ENCODE data around the gene KRTAP3-2.

The KRTAP3-2 gene

DNA sequence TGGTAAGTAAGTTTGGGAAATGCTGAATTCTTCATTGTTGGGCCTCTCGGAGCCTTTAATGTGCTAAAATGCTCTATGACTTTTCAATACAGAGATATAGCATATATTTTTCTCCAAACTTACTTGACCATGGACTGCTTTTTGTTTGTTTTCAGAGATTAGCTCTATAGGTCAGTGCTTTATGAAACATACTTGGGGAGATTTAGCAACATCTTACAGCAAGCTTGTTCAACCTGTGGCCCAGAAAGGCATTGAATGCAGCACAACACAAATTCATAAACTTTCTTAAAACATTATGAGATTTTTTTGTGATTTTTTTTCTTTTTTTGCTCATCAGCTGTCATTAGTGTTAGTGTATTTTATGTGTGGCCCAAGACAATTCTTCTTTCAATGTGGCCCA lies 10.2 kb upstream of the KRTAP3-2 start:
- no peak for DNase-seq

DNA sequence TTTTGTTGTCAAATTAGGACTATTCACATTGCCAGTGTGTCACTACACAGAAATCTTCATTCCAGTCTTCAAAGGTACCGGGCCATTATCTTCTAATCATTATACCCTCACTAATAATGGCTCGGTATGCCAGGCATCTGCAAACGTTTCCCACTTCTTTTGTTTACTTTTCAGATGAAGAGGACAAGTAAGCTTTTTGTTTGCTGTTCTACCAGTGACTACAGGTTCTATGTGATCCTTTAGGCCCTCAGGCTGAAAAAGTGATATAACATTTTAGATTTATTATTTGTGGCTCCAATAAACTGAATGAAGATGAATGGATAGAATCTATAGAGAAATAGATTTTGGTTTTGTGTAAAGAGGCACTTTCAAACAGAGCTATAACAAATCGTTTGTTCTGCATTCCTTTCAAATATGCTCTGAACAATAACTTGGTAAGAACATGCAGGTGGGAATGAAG lies 9.6 kb upstream of the KRTAP3-2 start:
- no peak for DNase-seq

DNA sequence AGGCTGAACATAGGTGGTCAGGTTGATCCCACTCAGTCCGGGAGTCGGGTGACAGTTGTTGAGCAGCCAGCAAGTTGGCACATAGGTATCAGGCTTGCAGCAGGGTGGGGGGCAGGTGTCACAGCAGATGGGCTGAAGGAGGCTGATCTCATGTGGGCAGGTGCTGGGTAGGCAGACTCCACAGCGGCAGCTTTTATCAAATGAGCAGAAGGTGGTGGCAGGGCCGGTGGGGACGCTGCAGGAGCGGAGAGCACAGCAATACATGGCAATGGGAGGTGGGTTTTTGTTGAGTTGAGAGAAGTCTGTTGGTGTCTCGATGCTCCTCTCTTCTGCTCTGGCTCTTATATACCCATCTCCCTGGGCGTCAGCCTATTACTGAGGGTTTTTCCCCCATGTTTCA lies 9.1 kb upstream of the KRTAP3-2 start, which contains the start of gene KRTAP3-1:
KRTAP3-1 (minus strand) TSS at position 318 of the 400 bp plus-strand sequence; CDS start at position 264, 54 bp downstream.
- no peak for DNase-seq

DNA sequence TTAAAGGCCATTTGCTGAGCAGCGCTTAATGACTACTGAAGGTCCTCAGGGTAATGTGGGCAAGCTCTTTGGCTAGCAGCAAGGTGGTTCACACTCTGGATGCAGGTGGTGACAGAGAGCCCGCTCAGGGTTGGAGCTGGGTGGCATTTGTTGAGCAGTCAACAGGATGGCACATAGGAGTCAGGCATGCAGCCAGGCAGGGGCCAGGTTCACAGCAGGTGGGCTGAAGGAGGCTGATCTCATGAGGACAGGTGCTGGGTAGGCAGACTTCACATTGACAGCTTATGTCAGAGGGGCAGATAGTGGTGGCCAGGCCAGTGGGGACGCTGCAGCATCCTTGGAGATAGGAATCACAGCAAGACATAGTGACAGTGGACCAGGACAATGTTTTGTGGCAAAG lies 4.7 kb upstream of the KRTAP3-2 start:
- no peak for DNase-seq

DNA sequence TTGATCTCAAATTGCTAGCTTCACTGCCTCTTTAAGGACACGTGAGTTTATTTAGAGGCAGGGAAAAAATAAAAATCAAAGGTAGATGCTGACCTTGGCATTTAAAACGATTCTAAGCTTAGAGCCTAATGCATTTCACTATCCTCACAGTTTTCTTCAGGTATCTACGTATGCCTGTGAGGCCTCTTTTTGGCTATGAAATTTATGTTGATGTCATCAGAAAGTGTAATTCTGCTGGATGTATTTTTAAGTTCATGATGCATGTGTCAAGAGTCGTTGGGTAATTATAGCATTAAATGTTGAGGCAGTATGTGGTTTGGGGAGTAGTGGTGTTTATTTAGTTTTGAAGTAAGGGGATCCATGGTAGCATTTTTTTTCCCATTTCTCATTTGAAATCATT lies 4.2 kb upstream of the KRTAP3-2 start:
- DNase-seq = no peak

DNA sequence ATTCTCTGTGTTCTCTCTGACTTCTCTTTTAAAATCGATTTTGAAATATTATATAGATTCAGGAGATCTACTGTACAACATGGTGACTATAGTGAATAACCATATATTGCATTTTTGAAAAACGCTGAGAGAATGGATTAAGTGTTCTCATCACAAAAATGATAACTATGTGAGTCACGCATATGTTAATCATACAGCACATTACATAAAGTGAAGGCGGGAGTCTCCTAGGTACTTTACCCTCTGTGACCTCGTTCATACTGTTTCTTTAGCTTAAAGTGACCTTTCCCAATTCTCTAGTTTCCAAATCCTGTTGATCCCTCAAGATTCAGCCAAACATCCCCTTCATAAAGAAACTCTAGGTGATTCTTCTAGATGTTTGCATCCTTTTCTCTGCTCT lies 3.1 kb upstream of the KRTAP3-2 start:
- DNase-seq = no peak

DNA sequence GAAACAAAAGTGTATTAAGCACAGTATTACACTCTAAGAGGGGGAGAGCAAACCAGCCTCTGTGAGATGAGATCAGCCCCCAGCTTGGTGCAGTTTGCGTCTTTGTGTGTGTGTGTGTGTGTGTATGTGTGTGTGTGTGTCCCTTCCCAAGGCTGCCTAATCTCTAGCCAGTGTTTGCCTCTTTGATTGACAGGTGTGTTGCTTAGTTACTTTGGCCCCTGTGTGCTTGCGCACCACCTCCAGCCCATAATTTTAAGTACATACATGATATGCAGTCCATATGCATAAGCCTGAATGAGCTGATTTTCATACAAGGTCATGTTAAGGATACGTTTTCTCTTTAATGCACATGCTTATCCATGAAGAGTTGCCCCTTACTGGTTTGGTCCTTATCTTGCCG lies 2.1 kb upstream of the KRTAP3-2 start:
- no peak for DNase-seq

DNA sequence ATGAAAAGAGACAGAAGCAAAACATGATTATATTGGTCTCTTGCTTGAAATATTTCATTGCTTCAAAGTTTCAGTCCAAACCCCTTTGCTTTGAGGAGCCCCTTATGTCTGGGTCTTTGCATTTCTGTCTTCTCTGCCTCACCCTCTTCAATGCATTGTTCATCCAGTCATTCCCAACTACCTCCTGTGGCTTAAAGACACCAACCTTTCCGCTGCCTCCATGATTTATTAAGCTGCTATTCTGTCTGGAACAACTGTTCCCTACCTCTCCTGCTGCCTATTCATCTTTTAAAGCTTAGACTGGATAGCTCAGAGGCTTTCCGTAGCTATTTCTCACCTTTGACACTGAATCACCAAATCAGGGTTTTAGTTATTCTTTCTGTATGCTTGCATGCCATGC lies 2.3 kb downstream of the KRTAP3-2 start:
- no peak for DNase-seq

DNA sequence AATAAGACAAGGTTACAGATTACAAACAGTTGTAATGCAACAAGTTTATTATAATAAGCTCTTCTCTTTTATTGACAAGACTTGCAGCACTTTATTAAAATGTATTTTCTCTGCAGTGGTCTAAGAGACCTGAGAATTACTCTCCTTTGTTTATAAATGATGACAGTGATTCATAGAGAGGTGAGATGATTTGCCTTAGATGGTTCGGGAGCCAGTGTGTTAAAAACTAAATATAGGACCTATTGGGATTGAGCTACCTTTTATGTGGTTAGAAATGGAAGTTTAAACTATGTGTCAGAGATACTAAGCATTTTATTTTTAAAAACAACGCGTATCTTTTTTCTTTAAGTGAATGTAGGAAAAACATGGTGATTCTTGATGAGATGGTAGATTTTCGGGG lies 2.9 kb downstream of the KRTAP3-2 start:
- no peak for DNase-seq

DNA sequence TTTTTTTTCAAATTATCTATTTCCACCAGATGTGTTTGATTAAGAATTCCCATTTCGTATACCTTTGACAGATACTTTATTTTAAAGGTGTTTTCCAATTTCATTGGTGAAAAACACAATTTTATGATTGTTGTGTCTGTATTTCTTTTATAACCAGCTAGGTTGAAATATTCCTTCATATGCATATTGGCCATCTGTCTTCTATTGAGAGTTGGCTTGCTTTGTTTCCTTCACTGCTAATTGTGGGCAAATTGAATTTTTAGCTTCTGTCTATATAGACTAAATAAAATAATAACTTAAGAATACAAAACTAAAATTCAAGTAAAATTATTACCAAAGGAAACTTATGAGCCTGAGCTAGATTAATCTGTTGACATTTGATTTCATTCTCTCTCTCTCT lies 4.6 kb downstream of the KRTAP3-2 start:
- DNase-seq = no peak

DNA sequence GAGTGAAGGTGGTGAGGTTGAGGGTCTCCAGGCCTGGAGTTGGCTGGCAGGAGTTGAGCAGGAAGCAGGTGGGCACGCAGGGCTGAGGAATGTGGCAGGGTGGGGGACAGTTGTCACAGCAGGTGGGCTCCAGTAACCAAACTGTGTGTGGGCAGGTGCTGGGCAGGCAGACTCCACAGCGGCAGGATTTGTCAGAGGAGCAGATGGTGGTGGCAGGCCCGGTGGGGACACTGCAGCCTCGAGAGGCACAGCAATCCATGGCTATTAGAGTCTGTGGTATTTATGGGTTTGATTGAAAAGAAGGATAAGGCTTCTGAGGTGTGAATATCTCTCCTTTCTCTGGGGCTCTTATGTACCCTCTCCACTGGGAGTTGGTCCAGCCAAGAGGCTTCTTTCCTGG lies 5.9 kb downstream of the KRTAP3-2 start, which contains the start of gene KRTAP3-3:
KRTAP3-3 (minus strand) TSS at position 326 of the 400 bp plus-strand sequence; CDS start at position 259, 67 bp downstream.
- DNase-seq = no peak

DNA sequence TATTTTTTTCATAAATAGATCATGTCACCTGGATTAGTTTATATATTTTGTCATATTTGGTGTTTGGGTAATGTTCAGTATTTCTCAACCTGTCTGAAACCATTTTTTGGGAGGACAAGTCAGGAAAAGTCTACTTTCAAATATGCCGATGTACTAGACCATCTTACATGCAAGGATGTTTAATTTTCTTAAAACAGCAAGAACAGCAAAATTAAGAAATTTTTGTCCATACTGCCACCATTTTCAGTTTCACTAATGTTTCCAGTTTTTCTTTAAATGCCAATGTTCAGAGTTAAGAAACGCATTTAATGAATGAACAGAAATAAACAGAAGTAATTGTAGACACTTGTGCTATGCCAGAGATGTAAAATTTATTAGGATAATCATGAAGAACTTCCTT lies 6.6 kb downstream of the KRTAP3-2 start:
- DNase-seq = no peak

DNA sequence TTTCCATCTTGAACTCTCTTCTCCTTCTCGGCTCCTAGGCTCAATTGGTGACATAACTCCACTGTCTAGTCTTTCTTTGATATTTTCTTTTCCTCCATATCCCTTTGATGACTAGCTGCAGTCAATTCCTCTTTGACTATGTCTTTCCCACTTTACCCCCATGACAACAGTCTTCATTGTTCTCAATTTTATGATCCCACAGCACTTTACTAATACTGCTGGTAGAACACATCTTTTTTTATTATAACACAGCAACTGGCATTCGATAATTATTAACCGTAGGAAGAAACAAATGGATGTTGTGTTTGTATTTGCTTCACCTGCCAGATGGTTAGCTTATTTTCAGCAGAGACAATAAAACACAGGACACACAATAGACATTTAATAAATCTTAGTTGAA lies 7.0 kb downstream of the KRTAP3-2 start:
- DNase-seq = no peak

DNA sequence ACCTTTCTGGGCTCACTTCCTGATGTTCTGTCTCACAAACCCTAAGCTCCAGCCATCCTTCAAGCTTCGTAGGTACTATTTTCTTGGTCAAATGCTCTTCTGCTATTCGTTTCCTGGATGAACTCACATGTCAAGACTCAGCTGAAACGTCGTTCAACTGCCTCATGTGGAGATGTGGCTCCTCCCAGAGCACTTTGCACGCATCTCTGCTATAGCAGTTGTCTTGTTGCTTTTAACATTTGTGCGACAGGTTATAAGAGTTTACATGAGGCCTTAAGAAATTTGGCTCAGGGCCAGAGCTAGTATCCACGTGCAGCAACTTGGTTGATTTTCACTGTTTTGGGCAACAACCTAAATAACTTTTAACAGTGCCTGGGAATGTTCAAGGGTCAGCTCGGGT lies 12.8 kb downstream of the KRTAP3-2 start:
- no peak for DNase-seq

DNA sequence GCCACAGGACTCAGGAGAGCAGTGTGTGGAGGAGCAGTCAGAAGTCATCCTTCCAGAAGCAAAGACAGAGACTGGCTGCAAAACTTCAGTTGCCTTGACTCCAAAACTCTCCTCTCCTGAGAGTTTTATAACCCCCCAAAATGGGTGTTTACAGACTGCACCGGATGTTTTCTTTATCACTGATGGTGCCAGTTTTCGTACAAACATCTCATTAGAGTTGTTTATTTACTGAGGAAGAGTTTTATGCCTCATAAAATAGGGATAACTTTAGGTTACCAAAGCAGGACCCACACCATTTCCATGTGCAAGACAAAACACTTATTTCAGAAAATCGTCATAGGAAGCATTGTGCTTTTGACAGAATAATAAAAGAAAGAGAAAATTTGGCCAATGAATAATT lies 15.5 kb downstream of the KRTAP3-2 start, which contains the start of gene KRT40:
KRT40 (minus strand) TSS at position 101 of the 400 bp plus-strand sequence; CDS start at position 48, 53 bp downstream.
- DNase-seq = no peak

DNA sequence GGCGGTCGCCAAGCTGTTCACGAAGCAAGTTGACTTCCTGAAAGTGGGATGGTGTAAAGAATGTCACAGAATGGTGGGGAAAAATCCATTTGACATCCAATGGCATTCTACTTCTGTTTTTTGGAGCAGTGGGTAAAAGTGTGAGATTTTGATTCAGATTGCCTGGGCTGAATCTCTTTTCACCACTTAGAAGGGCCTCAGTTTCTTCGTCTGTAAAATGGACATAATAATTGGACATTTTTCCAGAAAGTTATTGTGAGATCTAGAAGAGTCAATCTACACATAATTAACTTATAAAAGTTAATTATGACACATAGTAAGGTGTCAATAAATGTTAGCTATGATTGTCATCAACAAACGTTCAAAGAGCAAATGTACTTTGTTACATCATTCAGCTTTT lies 18.6 kb downstream of the KRTAP3-2 start:
- DNase-seq = no peak

DNA sequence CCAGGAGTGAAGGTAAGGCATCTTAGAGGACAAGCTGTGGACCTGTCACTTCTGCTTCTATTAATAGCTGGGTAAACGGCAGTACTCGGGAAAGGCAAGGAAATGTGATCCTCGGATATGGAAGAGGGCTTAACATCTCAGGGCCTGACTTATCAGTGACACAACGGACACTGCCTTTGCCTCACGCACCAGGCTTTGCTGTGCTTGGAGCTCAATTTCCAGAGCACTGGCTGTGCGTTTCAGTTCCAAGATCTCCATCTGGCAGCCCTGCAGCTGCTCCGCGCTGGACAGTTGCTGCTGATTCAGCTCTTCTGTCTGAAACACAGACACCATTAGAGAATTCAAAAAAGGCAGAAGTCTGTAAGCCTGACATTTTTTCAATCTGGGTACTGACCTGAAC lies 19.1 kb downstream of the KRTAP3-2 start:
- DNase-seq = no peak

DNA sequence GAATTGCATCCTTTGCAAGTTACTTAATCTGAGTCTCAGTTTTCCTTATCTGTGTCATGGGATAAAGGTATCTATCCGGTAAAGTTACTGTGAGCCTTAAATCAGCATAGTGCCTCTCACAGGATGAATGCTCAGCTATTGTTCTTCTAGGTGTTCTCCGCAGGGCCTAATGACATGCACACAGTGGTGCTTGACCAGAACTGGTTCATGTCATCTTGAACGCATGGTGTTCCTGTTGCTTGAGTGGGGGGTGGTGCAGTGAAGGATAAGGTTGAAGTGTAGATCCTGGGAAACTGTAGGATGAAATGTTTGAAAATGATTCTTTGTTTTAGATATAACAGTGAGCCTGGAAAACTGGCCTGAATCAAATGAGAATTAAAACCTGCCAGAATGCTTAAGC lies 19.6 kb downstream of the KRTAP3-2 start:
- DNase-seq = no peak

DNA sequence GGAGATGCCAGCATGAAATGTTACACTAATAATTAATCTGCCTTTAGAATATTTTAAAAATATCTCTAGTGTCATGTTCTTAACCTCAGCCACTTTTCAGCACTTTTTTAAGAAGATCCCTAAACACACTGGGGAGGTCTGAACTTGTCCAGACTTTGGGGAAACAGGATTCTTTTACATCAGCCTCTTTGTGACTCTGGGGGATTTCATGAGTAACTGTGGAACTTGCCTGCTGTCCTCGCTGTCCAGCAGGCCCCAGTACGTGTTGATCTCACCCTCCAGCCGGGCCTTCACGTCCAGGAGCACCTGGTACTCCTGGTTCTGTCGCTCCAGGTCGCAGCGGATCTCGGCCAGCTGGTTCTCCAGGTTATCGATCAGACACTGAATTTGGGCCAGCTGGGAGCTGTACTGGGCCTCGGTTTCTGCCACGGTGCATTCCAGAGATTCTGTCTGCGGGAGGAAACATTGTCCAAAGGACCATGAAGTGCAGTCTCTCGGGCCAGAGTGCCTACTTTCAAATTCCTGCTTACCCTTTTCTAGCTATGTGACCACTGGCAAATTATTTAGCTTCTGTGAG lies 21.0 kb downstream of the KRTAP3-2 start:
- DNase-seq = no peak

DNA sequence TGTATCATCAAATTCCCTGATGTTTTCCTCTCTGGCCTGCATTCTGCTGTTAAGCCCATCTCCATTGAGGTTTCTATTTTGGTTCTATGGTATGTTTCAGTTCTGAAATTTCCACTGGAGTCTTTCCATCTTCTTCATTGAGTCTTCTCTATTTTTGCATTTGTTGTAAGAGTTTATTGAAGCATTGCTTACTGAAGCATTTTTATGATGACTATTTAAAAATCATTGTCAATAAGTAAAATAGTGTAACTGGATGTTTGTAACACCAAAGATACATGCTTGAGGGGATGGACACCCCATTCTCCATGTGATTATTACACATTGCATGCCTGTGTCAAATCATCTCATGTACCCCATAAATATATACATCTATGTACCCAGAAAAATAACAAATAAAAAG lies 24.2 kb downstream of the KRTAP3-2 start:
- DNase-seq = no peak

DNA sequence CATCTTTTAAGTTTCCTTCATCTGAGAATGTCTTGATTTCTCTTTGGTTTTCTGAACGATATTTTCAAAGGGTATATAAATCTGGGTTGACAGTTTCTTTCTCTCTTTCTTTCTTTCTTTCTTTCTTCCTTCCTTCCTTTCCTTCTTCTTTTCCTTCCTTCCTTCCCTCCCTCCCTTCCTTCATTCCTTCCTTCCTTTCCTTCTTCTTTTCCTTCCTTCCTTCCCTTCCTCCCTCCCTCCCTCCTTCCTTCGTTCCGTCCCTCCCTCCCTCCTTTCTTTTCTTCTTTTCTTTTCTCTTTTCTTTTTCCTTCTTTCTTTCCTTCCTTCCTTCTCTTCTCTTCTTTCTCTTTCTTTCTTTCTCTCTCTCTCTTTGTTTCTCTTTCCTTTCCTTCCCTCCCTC lies 25.3 kb downstream of the KRTAP3-2 start:
- DNase-seq = no peak

DNA sequence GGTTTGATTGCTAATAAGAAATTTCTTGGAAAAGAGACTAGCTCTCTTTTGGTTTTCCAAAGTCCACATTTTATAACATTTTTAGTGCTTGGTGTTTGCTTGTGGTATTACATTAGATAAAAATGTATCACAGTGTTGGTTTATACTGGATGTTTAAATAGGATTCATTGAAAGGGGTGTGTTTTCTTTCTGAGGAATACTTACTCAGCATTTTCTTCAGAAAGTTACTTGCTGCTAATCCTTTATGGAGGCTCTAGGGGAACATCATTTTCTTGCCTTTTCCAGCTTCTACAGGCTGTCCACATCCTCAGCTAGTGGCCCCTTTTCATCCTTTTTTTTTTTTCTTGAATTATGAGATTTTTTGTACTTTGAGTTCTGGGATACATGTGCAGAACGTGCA lies 32.1 kb downstream of the KRTAP3-2 start:
- no peak for DNase-seq

DNA sequence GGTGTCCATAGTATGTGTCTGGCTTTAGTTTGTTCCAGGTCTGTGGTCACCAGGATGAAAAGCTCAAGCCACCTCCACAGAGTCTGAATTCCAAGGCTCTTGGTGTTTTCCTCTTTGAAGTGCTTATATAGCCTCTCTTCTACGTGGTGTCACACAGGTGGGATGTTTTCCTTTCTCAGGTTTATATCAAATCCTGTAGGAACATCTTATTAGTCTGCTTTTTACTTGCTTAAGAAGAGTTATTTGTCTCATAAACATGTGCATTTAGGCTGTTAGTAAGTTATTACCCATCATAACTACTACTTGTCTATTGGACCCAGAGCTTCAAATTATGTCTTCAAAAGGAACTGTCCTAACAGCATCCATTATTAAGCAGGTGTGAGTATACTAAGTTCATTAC lies 32.9 kb downstream of the KRTAP3-2 start, which contains the start of gene KRT39:
KRT39 (minus strand) TSS at position 101 of the 400 bp plus-strand sequence; CDS start at position 9, 92 bp downstream.
- no peak for DNase-seq

DNA sequence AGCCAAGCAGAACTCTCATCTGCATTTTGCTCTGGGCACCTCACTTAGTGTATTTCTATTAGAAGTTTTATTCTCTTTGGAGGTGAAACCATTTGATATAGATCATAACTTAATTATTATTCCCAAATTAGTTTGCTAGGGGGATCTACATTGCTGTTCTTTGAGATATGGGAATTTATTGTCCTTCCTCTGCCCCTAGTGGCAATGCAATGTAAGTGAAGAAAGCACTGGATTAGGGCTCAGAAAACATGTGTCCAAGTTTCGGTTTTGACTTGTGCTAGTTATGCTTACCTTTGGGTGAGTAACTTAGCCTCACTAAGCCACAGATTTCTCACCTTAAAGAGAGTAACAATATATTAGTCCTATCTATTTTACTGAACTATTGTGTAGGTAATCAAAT lies 35.9 kb downstream of the KRTAP3-2 start:
- DNase-seq = no peak

DNA sequence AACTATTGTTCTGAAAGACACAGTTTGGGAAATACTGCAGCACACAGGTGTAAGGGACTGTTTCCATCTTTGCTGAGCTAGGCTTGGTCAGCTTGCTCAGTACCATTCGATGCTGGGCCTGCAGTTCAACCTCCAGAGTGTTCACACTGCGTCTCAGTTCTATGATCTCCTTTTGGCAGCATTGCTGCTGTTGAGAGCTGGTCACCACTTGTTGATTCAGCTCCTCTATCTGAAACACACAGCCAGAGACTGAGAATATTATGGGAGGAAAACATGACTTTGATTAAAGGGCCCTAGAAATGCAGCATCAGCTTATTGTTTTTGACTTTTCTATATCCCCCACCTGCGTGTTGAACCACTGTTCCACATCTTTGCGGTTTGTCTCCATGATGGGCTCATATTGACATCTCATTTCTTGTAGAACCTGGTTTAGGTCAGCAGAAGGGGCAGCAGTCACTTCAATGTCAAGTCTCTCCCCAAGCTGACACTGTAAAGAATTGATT lies 37.6 kb downstream of the KRTAP3-2 start:
- no peak for DNase-seq

Data from activated T-cell treated with anti-CD3 and anti-CD28 coated beads, Interleukin-2, amount 50 U/mL, for 1 hour (primary cell).